ENCODE data around the gene SCAI.
"Not testable (repeated sequence)": the region's sequence is repeated elsewhere in the genome, so short reads cannot be mapped to it uniquely, and the experiment has no call there.

The SCAI gene

DNA sequence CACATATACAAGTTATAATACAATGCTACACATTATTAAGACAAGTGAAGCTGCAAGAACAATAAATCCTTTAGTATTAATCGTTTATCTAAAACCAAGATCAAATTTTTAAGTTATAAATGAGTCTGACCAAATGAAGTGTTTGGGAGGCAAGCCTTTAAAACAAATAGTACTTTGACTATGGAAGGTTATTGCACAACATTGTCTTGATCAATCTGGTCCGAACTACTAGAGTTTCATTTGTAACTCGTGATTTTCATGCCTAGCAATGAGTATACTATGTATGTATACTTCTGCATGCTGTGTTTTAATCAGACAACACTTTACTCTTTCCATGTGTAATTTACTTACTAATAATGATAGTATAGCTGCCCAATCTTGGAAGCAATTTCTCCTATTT lies 115.3 kb downstream of the SCAI start:
- DNase-seq (ENCODE audit: low spot score) = no peak

DNA sequence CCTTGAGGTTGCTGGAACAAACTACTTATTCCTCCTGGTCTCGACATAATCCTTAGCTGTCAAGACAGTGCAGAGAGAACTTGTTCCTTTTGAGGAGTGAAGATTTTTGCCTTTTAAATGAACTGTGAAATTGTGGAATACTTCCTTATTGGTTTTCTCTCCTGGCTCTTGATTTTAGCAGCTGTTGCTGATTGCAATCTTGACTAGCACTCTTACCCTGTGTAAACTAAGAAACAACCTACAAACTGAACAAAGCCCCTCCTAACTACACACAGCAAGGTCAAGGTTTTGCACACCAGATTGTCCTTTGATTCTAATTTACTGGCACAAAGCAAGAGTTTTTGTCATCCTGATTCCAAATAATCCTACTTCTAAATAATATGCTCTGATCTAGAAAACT lies 118.4 kb downstream of the SCAI start:
- no peak for DNase-seq (ENCODE audit: low spot score)

DNA sequence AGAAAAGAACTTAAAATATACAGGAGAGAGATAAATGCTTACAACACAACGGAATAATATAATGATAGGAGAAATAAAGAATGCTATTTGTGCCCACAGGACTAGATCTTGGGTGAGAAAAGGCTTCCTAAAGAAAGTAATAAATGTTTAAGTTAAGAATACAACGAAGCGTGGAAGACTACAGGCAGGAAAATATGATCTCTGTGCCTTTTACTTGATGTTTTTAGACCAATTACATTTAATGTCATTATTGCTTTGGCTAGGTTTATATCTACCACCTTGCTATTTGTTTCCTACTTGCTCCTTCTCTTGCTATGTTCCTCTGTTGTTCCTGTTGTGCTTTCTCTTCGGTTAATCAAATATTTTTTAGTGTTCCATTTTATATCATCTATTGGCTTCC lies 122.3 kb downstream of the SCAI start:
- no peak for DNase-seq (ENCODE audit: low spot score)

DNA sequence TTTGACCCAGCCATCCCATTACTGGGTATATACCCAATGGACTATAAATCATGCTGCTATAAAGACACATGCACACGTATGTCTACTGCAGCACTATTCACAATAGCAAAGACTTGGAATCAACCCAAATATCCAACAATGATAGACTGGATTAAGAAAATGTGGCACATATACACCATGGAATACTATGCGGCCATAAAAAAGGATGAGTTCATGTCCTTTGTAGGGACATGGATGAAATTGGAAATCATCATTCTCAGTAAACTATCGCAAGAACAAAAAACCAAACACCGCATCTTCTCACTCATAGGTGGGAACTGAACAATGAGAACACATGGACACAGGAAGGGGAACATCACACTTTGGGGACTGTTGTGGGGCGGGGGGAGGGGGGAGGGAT lies 127.7 kb downstream of the SCAI start:
- DNase-seq (ENCODE audit: low spot score) = not testable (repeated sequence)

DNA sequence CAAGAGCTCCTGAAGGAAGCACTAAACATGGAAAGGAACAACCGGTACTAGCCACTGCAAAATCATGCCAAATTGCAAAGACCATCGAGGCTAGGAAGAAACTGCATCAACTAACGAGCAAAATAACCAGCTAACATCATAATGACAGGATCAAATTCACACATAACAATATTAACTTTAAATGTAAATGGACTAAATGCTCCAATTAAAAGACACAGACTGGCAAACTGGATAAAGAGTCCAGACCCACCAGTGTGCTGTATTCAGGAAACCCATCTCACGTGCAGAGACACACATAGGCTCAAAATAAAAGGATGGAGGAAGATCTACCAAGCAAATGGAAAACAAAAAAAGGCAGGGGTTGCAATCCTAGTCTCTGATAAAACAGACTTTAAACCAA lies 131.3 kb downstream of the SCAI start:
- DNase-seq (ENCODE audit: low spot score) = not testable (repeated sequence)

DNA sequence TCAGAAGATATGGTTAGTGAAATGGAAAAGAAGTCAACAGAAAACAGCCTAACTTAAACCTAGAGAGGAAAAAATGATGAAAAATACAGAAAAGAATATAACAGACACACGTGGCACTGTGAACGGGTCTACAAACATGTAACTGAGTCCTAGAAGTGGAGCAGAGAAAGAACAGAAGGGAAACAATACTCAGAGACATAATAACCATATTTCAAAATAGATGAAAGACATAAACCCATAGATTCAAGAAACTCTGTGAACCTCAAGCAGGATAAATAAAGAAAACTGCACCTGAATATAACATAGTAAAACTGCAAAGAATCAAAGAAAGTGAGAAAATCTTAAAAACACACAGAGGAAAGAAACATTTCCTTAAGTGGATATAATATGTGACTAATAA lies 134.7 kb downstream of the SCAI start:
- no peak for DNase-seq (ENCODE audit: low spot score)

DNA sequence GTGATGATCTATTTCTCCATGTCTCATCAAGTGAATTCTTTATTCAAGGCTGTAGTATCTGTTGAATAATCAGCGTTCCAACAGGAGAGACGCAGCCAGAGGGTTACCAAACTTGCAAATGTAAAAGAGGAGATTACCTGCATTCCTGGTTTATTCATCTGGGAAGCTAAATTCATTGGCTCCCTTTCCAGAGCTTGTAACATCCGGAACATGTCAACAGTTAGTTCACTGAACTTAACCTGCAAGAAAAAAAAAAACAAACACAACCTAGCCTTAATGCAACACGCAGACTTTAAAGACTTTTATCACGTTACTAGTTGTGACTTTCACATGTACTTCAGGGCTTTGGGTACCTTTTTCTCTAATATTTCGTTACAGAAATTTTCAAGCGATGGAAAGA lies 140.0 kb downstream of the SCAI start:
- DNase-seq (ENCODE audit: low spot score) = no peak

DNA sequence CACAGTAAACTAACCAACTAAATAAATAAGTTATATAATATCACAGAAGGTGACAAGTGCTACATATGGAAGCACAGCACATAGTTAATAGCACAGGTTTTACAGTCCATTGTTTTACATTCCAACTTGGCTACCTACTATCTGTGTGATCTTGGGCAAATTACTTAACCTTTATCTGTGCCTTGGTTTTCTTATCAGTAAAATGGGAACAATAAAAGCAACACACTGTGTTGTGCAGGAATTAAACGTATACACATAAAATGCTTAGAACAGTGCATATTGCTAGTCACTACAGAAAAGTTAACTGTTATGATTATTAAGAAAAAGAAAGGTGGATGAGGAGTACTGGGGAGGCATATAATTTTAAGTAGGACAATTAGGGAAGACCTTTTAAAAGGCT lies 159.6 kb downstream of the SCAI start:
- DNase-seq (ENCODE audit: low spot score) = no peak

DNA sequence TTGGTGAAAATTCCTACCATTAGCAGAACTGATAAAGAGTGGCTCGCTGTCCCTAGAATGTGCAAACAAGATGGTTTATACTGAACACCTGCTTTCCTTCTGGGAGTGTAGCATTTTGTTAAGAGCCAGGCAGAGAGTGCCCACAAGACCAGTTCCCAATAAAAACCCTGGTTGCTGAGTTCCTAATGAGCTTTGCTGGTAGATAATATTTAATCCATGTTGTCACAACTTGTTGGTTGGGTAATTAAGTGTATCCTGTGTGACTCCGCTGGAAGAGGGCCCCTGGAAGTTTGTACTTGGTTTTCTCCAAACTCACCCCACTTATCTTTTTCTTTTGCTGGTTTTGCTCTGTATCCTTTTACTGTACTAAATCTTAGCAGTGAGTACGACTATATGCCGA lies 162.9 kb downstream of the SCAI start:
- DNase-seq (ENCODE audit: low spot score) = no peak

DNA sequence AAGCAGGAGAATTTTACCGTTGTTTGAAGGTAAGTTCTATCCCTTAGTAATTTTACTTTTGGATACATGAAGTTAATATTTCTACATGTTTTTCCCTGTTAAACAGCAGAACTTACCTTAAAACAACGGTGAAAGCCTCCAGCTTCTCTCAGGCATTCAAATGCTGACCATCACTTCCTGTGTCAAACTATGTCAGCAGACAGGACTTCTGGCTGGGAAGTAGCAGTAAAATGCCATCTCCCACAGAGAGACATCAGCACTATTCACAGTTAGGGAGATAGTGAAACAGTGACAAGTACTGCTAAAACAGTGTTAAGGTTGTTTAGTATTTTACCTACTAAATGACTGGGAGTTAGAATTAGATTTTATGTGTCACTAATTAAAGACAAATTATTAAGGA lies 168.2 kb downstream of the SCAI start:
- no peak for DNase-seq (ENCODE audit: low spot score)

DNA sequence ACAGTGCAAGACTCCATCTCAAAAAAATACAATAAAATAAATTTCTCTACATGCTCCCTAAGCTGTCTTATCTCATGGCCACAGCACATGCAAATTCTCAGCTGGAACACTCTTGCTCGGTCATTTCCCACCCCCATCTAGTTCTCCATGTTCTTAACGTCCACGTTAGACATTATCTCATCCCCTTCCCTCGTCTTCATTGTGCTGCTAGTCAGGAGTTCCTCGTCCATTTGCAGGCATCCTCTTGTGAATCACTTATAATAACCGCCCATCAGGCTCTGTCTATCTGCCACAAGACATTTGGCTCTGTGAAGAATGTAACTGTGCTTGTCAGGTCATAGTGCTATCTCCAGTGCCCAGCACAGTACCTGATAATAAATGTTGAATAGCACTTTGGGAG lies 169.5 kb downstream of the SCAI start:
- no peak for DNase-seq (ENCODE audit: low spot score)

DNA sequence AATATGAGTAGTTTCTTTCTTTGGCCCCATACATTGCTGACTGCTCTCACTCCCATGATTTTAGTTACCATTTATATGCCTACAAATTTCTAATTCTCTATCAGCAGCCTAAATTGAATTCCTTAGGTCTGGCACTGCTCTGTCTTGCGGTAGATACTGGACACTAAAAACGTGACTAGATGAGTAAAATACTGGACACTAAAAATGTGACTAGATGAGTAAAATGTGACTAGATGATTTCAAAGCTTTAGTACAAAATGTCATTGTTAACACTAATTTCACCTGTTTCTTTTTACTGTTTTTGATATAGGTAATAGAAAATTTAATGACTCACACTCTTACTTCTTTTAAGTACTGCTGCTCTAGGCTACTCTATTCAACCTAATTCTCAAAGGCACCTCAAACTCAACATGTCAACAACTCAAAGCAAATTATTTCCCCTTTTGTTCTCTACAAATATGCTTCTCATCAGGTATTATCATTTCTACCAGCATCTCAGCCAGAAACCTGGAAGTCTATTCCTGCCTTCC lies 171.0 kb downstream of the SCAI start:
- no peak for DNase-seq (ENCODE audit: low spot score)

DNA sequence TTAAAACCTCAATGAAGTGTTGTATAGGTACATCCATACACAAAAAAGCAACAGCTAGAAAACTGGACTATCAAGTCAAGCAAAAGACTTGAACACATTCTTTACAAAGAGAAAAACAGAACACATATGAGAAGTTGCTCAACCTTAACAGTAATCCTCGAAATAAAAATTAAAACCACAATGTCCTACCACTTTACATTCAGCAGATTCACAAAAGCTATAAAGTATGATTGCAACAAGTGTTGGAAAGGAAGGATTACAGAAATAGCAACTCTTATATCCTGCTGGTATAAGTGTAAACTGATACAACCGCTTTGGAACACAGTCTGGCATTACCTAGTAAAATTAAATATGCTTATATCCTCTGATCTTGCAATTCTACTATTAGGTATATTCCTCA lies 173.9 kb downstream of the SCAI start:
- no peak for DNase-seq (ENCODE audit: low spot score)

DNA sequence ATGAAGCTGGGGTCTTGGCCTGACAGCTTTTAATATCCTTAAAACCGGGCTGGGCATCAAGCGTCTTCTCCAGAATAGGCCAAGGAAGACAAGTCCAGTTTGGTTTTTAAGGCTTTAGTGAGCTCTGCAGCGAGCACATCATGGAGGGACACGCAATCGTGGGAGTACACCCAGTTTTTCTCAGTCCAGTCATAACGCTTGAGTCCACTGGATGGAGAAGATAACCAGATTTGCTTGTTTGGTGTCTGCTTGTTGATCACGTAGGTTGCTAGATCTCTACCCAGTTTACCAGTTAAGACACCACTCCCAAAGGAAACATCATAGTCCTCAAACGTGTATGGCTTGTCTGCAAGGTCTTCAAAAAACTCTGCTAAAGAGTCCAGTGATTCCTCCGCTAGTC lies 175.1 kb downstream of the SCAI start:
- DNase-seq (ENCODE audit: low spot score) = no peak

DNA sequence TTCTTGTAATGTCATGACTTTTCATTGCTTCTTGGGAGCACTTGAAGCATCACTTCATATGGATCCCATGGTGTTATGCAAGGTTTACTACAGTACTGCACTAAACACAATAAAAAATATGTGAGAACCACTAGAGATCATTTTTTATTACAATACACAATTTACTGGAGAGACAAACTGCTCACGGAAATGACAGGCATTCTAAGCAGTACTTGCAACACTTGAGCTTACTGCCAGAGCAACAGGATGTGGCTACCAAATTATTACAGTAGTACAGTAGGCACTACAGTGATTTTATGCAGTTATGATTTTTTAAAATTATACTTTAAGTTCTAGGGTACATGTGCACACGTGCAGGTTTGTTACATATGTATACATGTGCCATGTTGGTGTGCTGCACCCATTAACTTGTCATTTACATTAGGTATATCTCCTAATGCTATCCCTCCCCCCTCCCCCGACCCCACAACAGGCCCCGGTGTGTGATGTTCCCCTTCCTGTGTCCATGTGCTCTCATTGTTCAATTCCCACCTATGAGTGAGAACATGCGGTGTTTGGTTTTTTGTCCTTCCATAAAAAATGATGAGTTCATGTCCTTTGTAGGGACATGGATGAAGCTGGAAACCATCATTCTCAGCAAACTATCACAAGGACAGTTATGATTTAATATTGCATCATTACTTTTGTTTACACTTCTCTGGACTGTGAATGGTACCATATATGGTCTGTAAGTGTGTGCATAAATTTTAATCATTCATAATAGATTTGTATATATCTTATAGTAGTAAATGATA lies 177.4 kb downstream of the SCAI start:
- peak; percentile 67 for DNase-seq (ENCODE audit: low spot score)

DNA sequence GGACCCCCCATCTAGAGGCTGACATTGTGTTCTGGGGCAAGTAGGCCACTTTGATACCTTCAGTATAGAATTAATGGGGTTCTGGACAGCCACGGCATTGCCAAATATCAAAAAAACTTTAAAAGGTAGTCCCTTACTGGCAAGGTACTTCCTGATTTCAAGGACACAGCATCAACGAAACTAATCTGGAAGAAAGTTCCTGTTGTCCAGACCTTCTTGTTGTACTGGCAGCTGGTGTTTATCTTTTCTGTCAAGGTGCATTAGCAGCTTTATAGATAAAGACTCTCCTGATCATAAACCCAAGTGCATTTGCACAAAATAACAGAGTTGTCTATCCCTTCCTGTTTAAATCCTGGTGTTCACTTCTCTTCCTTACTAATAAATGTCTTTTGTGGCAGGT lies 178.7 kb downstream of the SCAI start:
- no peak for DNase-seq (ENCODE audit: low spot score)

DNA sequence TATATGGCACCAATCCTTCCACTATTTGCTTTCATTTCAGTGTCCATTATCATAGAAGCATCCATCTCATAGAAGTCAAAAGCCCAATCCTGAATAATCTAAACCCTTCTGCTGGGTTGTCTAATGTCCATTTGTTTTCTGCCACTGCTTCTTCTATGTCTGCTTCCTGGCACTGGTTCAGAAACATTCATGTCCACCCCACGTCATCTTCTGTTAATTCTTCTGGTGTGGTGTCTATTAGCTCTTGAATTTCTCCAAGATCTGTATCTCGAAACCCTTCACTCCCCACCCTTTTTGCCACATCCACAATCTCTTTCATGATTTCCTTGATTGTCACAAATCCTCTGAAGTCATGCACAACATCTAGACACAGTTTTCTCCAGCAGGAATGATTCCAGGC lies 179.3 kb downstream of the SCAI start:
- no peak for DNase-seq (ENCODE audit: low spot score)

DNA sequence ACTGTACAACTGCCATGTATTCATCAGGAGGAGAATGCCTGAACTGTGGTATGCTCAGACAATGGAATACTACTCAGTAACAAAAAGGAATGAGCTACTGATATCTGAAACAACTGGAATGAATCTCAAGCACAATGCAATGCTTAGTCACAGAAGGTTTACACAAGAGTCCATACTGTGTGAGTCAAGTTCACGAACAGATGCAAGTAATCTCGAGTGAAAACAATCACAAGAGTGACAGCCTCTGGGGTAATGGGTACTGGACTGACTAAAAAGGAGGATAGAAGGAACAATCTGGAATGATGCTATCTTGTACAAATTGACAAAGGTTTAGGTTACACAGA lies 182.9 kb downstream of the SCAI start:
- DNase-seq (ENCODE audit: low spot score) = no peak

DNA sequence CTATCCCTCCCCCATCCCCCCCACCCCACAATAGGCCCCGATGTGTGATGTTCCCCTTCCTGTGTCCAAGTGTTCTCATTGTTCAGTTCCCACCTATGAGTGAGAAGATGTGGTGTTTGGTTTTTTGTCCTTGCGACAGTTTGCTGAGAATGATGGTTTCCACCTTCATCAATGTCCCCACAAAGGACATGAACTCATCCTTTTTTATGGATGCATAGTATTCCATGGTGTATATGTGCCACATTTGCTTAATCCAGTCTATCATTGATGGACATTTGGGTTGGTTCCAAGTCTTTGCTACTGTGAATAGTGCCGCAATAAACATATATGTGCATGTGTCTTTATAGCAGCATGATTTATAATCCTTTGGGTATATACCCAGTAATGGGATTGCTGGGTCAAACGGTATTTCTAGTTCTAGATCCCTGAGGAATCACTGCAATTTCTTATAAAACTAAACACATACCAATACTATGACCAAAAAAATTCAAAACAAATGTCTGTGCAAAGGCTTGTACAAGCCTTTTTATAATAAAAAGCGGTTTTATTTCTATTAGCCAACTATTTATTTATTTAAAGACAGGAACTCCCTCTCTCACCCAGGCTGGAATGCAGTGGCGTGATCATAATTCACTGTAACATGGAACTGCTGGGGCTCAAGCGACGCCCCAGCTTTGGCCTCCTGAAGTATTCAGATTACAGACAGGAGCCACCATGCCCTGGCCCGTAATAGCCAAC lies 183.5 kb downstream of the SCAI start:
- DNase-seq (ENCODE audit: low spot score) = not testable (repeated sequence)

DNA sequence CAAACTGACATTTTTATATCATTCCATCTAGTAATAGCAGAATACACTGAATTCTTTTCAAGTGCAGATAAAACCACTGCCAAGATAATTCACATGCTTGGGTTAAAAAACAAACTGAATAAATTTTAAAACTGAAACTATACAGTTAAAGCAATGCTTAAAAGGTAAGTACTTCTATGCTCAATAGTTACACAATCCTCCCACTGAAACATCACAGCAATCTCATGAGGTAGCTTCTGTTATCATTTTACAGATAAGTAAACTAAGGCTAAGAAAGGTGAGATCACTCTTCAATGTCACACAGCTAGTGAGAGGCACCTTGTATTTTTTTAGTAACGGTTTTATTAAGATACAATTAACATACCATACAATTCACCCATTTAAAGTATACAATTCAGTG lies 189.1 kb downstream of the SCAI start:
- DNase-seq (ENCODE audit: low spot score) = no peak

DNA sequence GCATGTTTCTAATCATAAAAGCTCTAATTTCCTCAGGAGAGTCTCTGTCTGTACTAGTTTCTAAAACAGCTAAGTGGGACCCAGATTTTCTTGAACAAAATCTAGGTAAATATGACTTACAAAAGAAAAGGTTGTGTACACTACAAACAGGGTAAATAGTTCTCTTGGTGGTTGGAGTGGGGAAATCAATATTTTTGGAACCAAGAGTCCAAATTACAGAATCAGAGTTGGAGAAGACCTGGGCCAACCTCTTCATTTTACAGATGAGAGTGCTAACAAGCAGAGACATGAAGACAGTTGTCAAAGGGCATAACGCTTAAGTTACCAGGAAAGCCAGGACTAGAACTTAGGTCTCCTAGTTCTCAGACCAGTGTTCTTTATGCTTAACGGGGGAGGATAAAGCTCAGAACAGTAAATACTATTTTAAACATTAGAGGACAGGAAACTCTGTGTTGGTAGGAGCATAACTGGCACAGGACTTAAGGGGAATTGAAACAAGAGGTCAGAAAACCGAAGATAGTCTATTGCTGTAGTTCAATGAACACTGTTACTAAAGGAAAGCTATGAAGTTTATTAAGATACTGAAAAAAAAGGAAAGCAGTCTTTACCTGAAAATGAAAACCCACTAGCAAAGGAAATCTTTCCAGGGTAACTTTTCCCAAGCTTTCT lies 193.1 kb downstream of the SCAI start:
- no peak for DNase-seq (ENCODE audit: low spot score)

DNA sequence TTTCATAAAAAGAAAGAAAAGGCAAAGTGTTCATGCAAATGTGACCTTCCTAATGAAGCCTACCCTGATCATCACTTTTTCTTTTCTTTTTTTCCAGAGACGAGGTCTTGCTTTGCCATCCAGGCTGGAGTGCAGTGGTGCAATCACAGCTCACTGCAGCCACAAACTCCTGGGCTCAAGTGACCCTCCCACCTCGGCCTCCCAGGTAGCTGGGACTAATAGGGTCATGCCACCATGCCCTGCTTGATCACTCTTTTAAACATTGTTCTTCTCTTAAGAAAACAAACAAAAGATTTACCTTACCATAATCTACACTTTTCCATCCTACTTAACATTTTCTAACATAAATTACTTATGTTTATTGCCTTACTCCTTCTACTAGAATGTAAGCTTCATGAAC lies 193.9 kb downstream of the SCAI start:
- DNase-seq (ENCODE audit: low spot score) = no peak

DNA sequence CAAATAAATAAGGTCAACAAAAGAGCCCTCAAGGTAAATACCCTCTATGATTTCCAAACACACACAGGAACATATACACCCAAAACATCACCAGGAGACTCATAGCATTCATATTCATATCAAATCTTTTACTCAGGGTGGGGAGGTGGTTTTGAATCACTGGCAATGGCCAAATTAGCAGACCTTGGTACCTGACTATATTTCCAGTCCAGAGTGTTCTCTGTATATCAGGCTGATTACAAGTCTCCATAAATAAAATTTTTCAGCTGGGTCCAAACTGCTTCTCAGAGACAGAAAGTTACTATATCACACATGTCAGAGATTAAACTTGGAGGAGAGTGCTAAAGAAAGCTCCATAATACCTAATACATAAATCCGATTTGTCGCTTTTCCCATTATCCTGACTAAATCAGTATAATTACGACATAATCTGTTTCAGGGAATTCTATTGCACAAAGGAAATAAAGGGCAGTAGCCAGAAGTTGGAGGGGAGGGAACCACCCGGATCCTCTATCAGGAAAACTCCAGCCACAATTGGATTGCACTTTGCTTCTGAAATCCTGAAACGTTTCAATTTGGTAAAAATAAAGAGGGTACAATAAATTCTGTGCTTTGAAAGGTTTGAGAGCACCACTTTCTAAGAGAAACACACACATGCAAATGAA lies 195.5 kb downstream of the SCAI start:
- DNase-seq (ENCODE audit: low spot score) = no peak

Data from CD4-positive, alpha-beta T cell treated with Interleukin-6 at 100 ng/mL for 8 hours (primary cell).